ENCODE data around the gene CDH4.

The CDH4 gene

GRCh38 chr20:61543086-61543485 lies 291.0 kb downstream of the CDH4 start:
- TF ChIP-seq ZFX (IDR thresholded peaks at IDR 0.05) (no peak), CTCF (conservative IDR thresholded peaks at IDR 0.05) (no peak)
- no peak overlapping the region for H3K27ac ChIP-seq

- H3K27ac ChIP-seq = no peak overlapping the region
- TF ChIP-seq ZFX (IDR thresholded peaks at IDR 0.05) (no peak), CTCF (conservative IDR thresholded peaks at IDR 0.05) (no peak)
These were observed 292.1 kb downstream of the CDH4 start for GRCh38 chr20:61543931-61544745.

- no peak for TF ChIP-seq ZFX (IDR thresholded peaks at IDR 0.05)
- no peak for TF ChIP-seq CTCF (conservative IDR thresholded peaks at IDR 0.05)
These were observed 293.1 kb downstream of the CDH4 start for GRCh38 chr20:61544910-61545889.

GRCh38 chr20:61546641-61547040 lies 294.6 kb downstream of the CDH4 start:
- no peak overlapping the region for H3K27ac ChIP-seq
- no peak for TF ChIP-seq CTCF (conservative IDR thresholded peaks at IDR 0.05)
- TF ChIP-seq ZFX (IDR thresholded peaks at IDR 0.05) = no peak

More at GRCh38 chr20:61544910-61545889, 293.1 kb downstream of the CDH4 start:
- H3K27ac ChIP-seq = no peak overlapping the region

- no peak for TF ChIP-seq ZFX (IDR thresholded peaks at IDR 0.05)
- no peak overlapping the region for H3K27ac ChIP-seq
These were observed 296.0 kb downstream of the CDH4 start for GRCh38 chr20:61548069-61548468.

- TF ChIP-seq ZFX (IDR thresholded peaks at IDR 0.05) = no peak
- no peak overlapping the region for H3K27ac ChIP-seq
These were observed 297.8 kb downstream of the CDH4 start for GRCh38 chr20:61549865-61550264.

- no peak for TF ChIP-seq ZFX (IDR thresholded peaks at IDR 0.05)
- H3K27ac ChIP-seq = no peak overlapping the region
These were observed 299.3 kb downstream of the CDH4 start for GRCh38 chr20:61551401-61551800.

GRCh38 chr20:61554617-61555016 lies 302.6 kb downstream of the CDH4 start:
- H3K27ac ChIP-seq = no peak overlapping the region; the same call in 1 of the 2 replicates

More at GRCh38 chr20:61554617-61555016, 302.6 kb downstream of the CDH4 start:
- TF ChIP-seq ZFX (IDR thresholded peaks at IDR 0.05) (no peak), CTCF (conservative IDR thresholded peaks at IDR 0.05) (no peak)

All from C4-2B (cell line).